Adrenal gland (tissue), 12 donors: ENCODE results near the gene PTGIR. TPM values are rescaled to one million over a fixed set of nuclear protein-coding genes. Genes with fewer than 3 reads are reported as not detected.

Source experiments
- DNase-seq, 7 donors: peaks; one replicate each; pipeline ENCODE4 v3.0.0-alpha.2; 2019 to 2020
- H3K27ac ChIP-seq, 5 donors: fragments of 200-600 bp; sonication (generic) in 4 of 5; 1 replicate in 3 of 5; 2 replicates in 2 of 5; pipeline versions ENCODE4 v1.5.1 to v1.8.0; 2016 to 2020; ENCODE audit warnings: mild to moderate bottlenecking in 1 of 5
- H3K27me3 ChIP-seq: fragments of 200-600 bp; 2 replicates; pipeline ENCODE4 v1.8.0; 2021
- H3K36me3 ChIP-seq, 2 donors: fragments of 200-600 bp; replicated peaks in 1 of 2; 1 replicate in 1 of 2; 2 replicates in 1 of 2; pipeline versions ENCODE4 v1.5.1 to v1.8.0; 2018 to 2022
- H3K4me1 ChIP-seq, 2 donors: fragments of 200-600 bp; replicated peaks in 1 of 2; 1 replicate in 1 of 2; 2 replicates in 1 of 2; pipeline versions ENCODE4 v1.5.1 to v1.8.0; 2018 to 2021
- H3K4me3 ChIP-seq, 4 donors: fragments of 200-600 bp; sonication (generic) in 3 of 4; one replicate each; pipeline ENCODE4 v1.5.1; 2016 to 2018
- H3K9me3 ChIP-seq, 3 donors: fragments of 200-600 bp; sonication (generic) in 1 of 3; replicated peaks in 1 of 3; 1 replicate in 2 of 3; 2 replicates in 1 of 3; pipeline versions ENCODE4 v1.5.1 to v1.8.0; 2016 to 2021
- POLR2A ChIP-seq, 2 donors: fragments of 450-650 bp; IDR thresholded peaks; one replicate each; pipeline ENCODE4 v1.6.1; 2017; ENCODE audit warnings: antibody characterized with exemption in 2 of 2, mild to moderate bottlenecking in 2 of 2, moderate library complexity in 1 of 2
- WGBS, 4 donors: extraction: QIAGEN DNeasy Blood & Tissue Kit in 2 of 4; methylation state at CpG; one replicate each; pipeline versions ENCODE4 v1.1.5 to v1.1.7; 2013 to 2017; 5-methylcytosine and 5-hydroxymethylcytosine counted together
- intact Hi-C, 2 donors: fragments of 100-400 bp; cut with DNase I; formaldehyde crosslinking; loops; one replicate each; pipeline versions ENCODE4 v1.14.1 to v1.15.0; 2022 to 2023
- polyA plus RNA-seq, 3 donors: library from polyadenylated mRNA; stranded (reverse); fragments of 200-250 nt in 2 of 3; fragments of 350-450 nt in 1 of 3; fragmentation: Illumina TruSeq in 1 of 3; extraction: RNeasy Lipid Tissue Mini Kit (QIAGEN cat#74804) in 1 of 3; gene quantifications; one replicate each; pipeline ENCODE4 v1.2.3, GENCODE V29; 2013 to 2014
- total RNA-seq, 9 donors: library from RNA; depleted of rRNA in 4 of 9; stranded (reverse); fragments of >200 nt in 4 of 9; fragments of 120-200 nt in 1 of 9; fragmentation: NEBNext Ultra II Directional in 1 of 9; extraction: Animal tissue kit (Norgen Biotek cat#: 25700) in 1 of 9; gene quantifications; one replicate each; pipeline versions ENCODE4 v1.1.0 to v1.2.4, GENCODE V29; 2013 to 2023
- TF ChIP-seq, protein P1 (sequence below), 6 experiments: fragments of 450-650 bp in 4 of 6; fragments of 200-600 bp in 2 of 6; sonication (generic) in 1 of 6; IDR thresholded peaks; 1 replicate in 5 of 6; 2 replicates in 1 of 6; pipeline versions ENCODE4 v1.5.1 to v1.8.0; 2016 to 2021; ENCODE audit warnings: antibody characterized with exemption in 6 of 6, mild to moderate bottlenecking in 2 of 6, moderate library complexity in 1 of 6
- donor health status: healthy with polysubstance abuse.
- donor health status: Bipolar disorder and iron deficiency.
- donor health status: DM: yes; HTN: yes; CAD: no.
- donor health status: DM: no; HTN: no; CAD: no.
- donor health status: DM: no; HTN: no; CAD: no.
- donor health status: DM: yes; HTN: yes; CAD: no.

The PTGIR gene
- total and polyA plus RNA-seq, 12 donors: 0.94 to 24.8 (median 9.8) TPM

DNA sequence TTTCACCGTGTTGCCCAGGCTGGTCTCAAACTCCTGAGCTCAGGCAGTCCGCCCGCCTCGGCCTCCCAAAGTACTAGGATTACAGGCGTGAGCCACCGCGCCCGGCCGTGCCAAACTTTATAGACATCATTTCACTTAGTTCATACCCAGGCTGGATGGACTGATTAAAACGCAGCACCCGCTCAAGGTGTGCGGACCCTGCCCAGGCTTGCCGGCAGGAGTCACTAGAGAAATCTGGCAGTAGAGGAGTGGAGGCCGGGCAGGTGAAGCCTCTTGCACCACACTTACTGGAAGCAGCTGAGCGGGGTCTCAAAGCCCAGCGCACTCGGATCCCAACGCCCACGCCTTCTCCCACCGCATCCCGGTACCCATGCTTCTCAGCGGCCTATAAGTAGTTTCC, 11.4 kb downstream of the PTGIR start:
- no peak for DNase-seq
- no peak overlapping the region for H3K4me3 ChIP-seq
- WGBS, 4 donors: 85 to 91% (median 87%) methylated on average over 22 of the region's 22 CpGs
- no peak for TF ChIP-seq POLR2A (IDR thresholded peaks at IDR 0.05)
- TF ChIP-seq, protein P1, sequence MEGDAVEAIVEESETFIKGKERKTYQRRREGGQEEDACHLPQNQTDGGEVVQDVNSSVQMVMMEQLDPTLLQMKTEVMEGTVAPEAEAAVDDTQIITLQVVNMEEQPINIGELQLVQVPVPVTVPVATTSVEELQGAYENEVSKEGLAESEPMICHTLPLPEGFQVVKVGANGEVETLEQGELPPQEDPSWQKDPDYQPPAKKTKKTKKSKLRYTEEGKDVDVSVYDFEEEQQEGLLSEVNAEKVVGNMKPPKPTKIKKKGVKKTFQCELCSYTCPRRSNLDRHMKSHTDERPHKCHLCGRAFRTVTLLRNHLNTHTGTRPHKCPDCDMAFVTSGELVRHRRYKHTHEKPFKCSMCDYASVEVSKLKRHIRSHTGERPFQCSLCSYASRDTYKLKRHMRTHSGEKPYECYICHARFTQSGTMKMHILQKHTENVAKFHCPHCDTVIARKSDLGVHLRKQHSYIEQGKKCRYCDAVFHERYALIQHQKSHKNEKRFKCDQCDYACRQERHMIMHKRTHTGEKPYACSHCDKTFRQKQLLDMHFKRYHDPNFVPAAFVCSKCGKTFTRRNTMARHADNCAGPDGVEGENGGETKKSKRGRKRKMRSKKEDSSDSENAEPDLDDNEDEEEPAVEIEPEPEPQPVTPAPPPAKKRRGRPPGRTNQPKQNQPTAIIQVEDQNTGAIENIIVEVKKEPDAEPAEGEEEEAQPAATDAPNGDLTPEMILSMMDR (IDR thresholded peaks at IDR 0.05): no peak
- H3K4me1 ChIP-seq: peaks cover 0 to 11% of the 10 kb centered on the region in 2 donors
- H3K27me3 ChIP-seq: no peaks in the 10 kb centered on the region
- no peak overlapping the region for H3K27ac ChIP-seq
- intact Hi-C loops: loop anchor here (5.0 kb wide), 1 partner anchor 49 kb away; the partner anchor contains the start of gene DACT3 (in 2 of the 2)
- H3K36me3 ChIP-seq: peaks cover 0 to 17% of the 10 kb centered on the region in 2 donors
- no peaks in the 10 kb centered on the region for H3K9me3 ChIP-seq

DNA sequence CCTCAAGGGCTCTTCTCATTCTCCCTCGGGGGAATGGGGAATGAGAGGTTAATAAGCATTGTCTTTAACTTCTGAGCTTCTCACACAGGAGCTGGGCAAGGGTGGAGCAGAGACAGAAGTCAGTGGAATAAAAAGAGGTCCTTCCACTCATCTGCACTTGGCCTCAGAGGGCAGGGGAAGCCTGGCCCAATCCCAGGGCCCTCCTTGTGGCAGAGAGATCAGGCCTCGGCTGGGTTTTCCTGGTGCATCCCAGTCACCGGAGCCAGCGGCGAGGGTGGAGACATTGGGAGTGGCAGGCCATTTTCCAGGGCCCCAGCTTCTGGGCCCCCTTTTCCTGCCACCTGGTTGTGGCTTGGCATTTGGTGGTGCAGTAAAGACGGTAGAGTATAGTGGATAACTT, 13.1 kb downstream of the PTGIR start:
- Histone ChIP-seq H3K4me1 (peaks cover 0 to 4% of the 10 kb centered on the region in 2 donors), H3K9me3 (no peaks in the 10 kb centered on the region), H3K36me3 (peaks cover 0 to 34% of the 10 kb centered on the region in 2 donors), H3K27me3 (no peaks in the 10 kb centered on the region), H3K4me3 (no peak overlapping the region), H3K27ac (no peak overlapping the region)
- intact Hi-C loops: loop anchor here (5.0 kb wide), 1 partner anchor 51 kb away; the partner anchor contains the start of gene DACT3 (in 2 of the 2)
- no peak for TF ChIP-seq POLR2A (IDR thresholded peaks at IDR 0.05)
- TF ChIP-seq, protein P1 (IDR thresholded peaks at IDR 0.05): no peak
- 67 to 76% (median 74%) methylated on average over 3 to 6 of the region's 6 CpGs for WGBS, 4 donors
- no peak for DNase-seq

GRCh38 chr19:46610851-46611770, 13.8 kb downstream of the PTGIR start:
- peaks cover 0 to 7% of the 10 kb centered on the region in 2 donors for H3K4me1 ChIP-seq
- no peaks in the 10 kb centered on the region for H3K9me3 ChIP-seq
- no peak overlapping the region for H3K4me3 ChIP-seq
- peaks cover 0 to 41% of the 10 kb centered on the region in 2 donors for H3K36me3 ChIP-seq
- intact Hi-C loops: loop anchor here (5.0 kb wide), 1 partner anchor 51 kb away; the partner anchor contains the start of gene DACT3 (in 2 of the 2)
- TF ChIP-seq POLR2A (IDR thresholded peaks at IDR 0.05): no peak
- TF ChIP-seq, protein P1 (IDR thresholded peaks at IDR 0.05): no peak
- no peak overlapping the region for H3K27ac ChIP-seq
- H3K27me3 ChIP-seq: no peaks in the 10 kb centered on the region
- WGBS, 4 donors: 67 to 72% (median 71%) methylated on average over 16 to 17 of the region's 17 CpGs
- peak in 3 of 7 donors; percentile 16 to 52 (median 24) for DNase-seq

DNA sequence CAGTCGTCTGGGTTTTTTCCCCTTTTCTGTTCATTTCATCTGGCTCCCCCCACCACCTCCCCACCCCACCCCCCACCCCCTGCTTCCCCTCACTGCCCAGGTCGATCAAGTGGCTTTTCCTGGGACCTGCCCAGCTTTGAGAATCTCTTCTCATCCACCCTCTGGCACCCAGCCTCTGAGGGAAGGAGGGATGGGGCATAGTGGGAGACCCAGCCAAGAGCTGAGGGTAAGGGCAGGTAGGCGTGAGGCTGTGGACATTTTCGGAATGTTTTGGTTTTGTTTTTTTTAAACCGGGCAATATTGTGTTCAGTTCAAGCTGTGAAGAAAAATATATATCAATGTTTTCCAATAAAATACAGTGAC, 14.5 kb downstream of the PTGIR start:
- peaks cover 0 to 48% of the 10 kb centered on the region in 2 donors for H3K36me3 ChIP-seq

More for the DNA sequence above, 14.5 kb downstream of the PTGIR start:
- DNase-seq: peak in 3 of 7 donors; percentile 12 to 35 (median 15)
- H3K4me3 ChIP-seq: no peak overlapping the region
- H3K27ac ChIP-seq: no peak overlapping the region
- H3K27me3 ChIP-seq: no peaks in the 10 kb centered on the region
- H3K9me3 ChIP-seq: no peaks in the 10 kb centered on the region
- no peak for TF ChIP-seq POLR2A (IDR thresholded peaks at IDR 0.05)
- TF ChIP-seq, protein P1 (IDR thresholded peaks at IDR 0.05): no peak
- WGBS, 4 donors: 55 to 66% (median 59%) methylated on average over 5 of the region's 5 CpGs
- peaks cover 0 to 13% of the 10 kb centered on the region in 2 donors for H3K4me1 ChIP-seq
- intact Hi-C loops: loop anchor here (5.0 kb wide), 1 partner anchor 52 kb away; the partner anchor contains the start of gene DACT3 (in 2 of the 2)
